ENCODE results near the gene TMEM150A.
"Not testable (repeated sequence)": the region's sequence is repeated elsewhere in the genome, so short reads cannot be mapped to it uniquely, and the experiment has no call there.

Gene TMEM150A

GRCh38 chr2:85561280-85562212 is 41.0 kb downstream of the TMEM150A start, which contains the start of gene GGCX:
TSS of gene GGCX (minus strand) at chr2:85561493. CDS start at chr2:85561428, 65 bp downstream.
- peak; percentile 98 for DNase-seq

DNA sequence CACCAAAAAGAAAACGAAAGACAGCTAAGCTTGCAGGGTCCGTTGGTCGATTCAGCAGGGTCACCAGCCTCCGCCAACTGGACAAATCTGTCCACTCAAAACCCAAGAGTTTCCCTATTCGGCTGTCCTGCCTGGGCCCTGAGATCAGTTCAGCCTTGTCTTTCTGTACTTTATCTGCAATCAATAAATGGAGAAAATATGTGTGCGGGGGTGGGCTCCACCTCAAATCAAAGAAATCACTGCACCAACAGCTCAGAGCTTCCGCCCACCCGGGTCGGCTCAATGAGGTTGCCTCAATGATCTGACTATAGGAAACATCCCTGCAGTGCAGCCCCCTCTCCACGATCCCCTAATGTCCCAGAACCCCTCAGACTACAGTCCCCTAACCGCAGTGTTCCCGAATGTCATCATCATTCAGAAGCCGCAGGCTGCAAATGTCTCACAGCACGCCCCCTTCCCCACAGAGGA is 41.7 kb downstream of the TMEM150A start:
- DNase-seq, result no peak

DNA sequence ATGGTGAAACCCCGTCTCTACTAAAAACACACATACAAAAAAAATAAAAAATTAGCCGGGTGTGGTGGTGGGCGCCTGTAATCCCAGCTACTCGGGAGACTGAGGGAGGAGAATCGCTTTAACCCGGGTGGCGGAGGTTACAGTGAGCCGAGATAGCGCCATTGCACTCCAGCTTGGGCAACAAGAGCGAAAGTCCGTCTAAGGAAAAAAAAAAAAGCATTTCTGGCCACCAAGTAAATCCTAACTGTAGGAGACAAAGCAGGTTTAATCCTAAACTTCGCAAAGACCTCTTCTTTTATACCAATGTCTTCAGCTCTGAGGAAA is 42.1 kb downstream of the TMEM150A start:
- not testable (repeated sequence) for DNase-seq

DNA sequence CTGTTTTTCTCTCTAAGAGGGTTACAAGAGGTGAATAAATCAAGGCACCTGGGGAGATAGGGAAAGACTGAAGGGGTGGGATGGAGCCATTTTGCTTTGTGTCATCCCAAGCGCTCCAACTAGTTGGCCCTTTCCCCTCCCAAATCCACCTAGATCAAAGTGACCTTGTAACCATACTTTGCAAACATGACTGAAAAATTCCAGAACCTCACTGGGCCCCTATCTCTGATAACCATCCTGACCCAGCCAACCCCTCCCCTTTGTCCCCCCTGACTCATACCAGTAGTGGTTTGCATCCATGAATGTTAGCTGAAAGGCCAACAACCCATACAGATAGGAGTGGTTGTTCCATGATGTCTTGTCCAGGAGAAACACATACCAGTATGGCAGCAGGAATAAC is 44.3 kb downstream of the TMEM150A start:
- DNase-seq, result no peak

- DNase-seq, result no peak
These were observed 45.4 kb downstream of the TMEM150A start for GRCh38 chr2:85557130-85557529.

DNA sequence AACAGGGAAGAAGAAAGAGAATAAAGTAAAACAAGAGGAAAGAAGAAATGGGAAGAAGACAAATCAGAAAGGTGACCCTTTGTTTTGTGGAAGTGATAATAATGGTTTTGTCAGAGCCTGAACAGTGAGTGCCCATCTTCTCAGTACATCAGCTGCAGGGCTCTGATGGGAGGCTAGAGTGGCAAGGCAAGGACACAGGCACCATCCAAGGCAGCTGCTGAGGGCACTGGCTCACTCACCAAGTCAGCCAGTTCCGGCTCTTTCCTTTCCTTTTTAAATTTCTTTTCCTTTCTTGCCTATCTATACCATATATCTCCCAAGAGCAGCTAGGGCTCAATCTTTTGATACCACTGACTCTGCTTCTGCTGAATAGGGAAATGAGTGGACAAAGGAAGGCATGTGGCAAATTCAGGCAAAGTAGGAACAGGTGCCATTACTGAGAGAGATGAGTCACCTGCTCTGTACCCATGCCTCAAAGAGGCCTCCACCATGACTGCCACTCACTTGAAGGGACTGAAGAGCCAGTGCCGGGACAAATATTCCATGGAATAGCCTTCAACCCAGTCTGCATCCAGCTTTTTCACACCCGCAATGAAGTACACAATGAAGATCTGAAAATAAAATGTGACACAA is 47.4 kb downstream of the TMEM150A start:
- no peak for DNase-seq

GRCh38 chr2:85553184-85553583 is 49.3 kb downstream of the TMEM150A start:
- no peak for DNase-seq

DNA sequence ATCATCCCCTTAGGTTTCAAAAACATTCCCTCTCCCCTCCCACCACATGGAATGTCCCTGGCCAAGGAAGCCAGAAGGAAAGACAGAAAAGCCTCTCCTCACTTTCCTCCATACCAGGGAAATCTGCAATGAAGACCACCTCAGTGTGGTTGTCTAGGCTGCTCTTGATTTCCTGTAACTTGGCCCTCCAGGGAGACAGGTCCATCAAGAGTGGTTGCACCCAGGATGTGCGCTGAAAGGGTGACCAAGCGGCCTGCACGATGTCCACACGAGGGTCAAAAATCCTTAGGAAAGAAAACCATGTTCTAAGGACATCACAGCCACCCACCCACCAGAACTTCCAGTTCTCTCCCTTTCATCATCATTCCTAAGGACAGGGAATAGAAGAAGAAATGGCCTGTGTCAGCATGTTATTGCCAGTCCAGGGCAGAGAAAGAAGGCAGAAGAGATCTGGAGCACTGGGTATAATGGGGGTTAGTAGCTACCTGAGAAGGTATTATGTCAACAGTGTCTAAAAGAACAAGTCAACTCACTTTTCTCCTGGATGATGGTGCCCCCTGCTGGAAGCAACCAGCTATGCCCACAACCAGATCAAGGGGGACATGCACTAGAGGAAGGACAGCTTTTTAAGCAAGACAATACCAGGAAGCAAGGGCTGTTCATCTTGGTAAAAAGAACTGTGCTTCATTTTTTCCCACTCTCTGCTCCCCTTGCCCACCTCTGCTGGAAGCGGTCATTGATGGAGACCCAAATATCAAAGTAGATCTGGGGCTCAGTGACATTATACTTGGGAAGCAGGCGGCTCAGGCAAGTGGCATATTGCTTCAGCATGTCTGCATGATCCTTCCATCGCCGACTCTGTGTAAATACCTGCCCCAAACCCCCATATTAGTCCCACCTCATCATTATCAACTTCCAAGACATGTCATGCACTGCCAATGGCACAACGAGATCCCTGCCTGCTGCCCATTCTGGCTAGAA is 50.5 kb downstream of the TMEM150A start:
- peak; percentile 89 for DNase-seq

- no peak for DNase-seq
These were observed 52.0 kb downstream of the TMEM150A start for GRCh38 chr2:85550486-85550885.

- no peak for DNase-seq
These were observed 52.7 kb downstream of the TMEM150A start for GRCh38 chr2:85549826-85550225.

GRCh38 chr2:85549095-85549494 is 53.4 kb downstream of the TMEM150A start:
- DNase-seq, result no peak

DNA sequence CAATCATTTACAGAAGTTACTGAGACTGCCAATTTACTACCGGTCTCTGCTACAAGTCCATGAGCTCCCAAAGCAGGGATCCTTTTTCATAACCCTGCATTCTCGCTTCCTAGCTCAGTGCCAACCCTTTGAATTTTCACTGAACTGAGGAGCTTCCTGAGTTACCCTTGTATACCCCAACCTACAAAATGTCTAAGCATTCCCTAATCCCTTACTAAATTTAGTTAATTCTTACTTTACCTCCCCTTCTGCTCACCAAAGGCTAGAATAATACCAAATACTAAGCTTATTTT is 53.9 kb downstream of the TMEM150A start:
- DNase-seq, result no peak

Measured in activated CD4-positive, alpha-beta T cell treated with anti-CD3 and anti-CD28 coated beads, Interleukin-2, Interleukin-6, amounts not matched to agents 100 ng/mL and 50 ng/mL, durations not matched to agents 16 hours and 8 hours (primary cell).